ENCODE results near the gene PFDN4.

DNA sequence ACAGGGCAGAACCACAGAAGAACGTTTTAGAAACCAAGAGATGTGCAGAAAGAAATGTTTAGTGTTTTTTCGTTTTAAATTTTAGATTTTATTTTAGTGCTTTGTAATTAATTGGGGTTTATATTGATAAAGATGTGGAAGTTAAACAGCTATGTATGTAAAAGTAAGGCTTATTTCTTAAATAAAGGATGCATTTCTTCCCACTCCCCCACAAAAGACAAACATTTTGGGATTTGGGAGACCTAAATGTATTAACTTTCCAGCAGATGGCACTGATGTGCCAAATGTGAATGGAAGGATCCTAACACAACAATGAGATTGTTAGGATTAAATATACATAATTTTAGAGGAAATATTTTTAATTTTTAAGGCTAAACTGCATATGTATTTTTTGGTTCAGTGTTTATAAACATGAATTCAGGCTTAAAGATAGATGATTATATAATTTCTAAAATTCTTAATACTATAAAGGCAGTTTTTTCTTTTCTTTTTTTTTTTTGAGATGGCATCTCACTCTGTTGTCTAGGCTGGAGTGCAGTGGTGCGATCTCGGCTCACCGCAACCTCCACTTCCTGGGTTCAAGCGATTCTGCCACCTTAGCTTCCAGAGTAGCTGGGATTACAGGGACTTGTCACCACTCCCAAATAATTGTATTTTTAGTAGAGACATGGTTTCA is 12.0 kb downstream of the PFDN4 start:
- TF ChIP-seq, protein P1, sequence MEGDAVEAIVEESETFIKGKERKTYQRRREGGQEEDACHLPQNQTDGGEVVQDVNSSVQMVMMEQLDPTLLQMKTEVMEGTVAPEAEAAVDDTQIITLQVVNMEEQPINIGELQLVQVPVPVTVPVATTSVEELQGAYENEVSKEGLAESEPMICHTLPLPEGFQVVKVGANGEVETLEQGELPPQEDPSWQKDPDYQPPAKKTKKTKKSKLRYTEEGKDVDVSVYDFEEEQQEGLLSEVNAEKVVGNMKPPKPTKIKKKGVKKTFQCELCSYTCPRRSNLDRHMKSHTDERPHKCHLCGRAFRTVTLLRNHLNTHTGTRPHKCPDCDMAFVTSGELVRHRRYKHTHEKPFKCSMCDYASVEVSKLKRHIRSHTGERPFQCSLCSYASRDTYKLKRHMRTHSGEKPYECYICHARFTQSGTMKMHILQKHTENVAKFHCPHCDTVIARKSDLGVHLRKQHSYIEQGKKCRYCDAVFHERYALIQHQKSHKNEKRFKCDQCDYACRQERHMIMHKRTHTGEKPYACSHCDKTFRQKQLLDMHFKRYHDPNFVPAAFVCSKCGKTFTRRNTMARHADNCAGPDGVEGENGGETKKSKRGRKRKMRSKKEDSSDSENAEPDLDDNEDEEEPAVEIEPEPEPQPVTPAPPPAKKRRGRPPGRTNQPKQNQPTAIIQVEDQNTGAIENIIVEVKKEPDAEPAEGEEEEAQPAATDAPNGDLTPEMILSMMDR (IDR thresholded peaks at IDR 0.05) = peak in 3 of 4 experiments; percentile 42 to 55 (median 43)
- TF ChIP-seq POLR2A (IDR thresholded peaks at IDR 0.05) = no peak
